Regular cardiac myocyte (primary cell): ENCODE data around the gene SCYGR8. TPM values are rescaled to one million over a fixed set of nuclear protein-coding genes. Genes with fewer than 3 reads are reported as not detected.

ENCODE experiments used
- total RNA-seq: library from RNA; depleted of rRNA; stranded (reverse); fragments of >200 nt; gene quantifications from 2 replicates; pipeline ENCODE4 v1.2.3, GENCODE V29; 2014

SCYGR8 gene, protein sequence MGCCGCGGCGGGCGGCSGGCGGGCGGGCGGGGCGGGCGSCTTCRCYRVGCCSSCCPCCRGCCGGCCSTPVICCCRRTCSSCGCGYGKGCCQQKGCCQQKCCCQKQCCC
- not detected in 2 replicates for total RNA-seq

DNA sequence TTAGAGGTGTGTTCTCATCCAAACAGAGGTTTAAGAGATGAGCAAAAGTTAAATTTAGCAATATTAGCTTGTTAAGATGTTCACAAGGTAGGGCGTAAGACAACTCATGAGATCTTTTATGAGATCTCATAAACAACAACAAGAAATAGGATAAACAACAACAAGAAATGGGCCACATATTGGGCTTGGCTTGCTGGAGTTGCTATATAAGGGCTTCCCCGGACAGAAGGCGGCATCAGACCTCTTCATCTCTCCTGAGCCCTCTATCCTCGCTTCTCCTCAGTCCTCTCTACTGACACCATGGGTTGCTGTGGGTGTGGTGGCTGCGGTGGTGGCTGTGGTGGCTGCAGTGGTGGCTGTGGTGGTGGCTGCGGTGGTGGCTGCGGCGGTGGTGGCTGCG is at the start of gene SCYGR8:
Gene SCYGR8 (plus strand): TSS at position 301 of the 400 bp plus-strand sequence. CDS start 0 bp downstream, at position 301.

DNA sequence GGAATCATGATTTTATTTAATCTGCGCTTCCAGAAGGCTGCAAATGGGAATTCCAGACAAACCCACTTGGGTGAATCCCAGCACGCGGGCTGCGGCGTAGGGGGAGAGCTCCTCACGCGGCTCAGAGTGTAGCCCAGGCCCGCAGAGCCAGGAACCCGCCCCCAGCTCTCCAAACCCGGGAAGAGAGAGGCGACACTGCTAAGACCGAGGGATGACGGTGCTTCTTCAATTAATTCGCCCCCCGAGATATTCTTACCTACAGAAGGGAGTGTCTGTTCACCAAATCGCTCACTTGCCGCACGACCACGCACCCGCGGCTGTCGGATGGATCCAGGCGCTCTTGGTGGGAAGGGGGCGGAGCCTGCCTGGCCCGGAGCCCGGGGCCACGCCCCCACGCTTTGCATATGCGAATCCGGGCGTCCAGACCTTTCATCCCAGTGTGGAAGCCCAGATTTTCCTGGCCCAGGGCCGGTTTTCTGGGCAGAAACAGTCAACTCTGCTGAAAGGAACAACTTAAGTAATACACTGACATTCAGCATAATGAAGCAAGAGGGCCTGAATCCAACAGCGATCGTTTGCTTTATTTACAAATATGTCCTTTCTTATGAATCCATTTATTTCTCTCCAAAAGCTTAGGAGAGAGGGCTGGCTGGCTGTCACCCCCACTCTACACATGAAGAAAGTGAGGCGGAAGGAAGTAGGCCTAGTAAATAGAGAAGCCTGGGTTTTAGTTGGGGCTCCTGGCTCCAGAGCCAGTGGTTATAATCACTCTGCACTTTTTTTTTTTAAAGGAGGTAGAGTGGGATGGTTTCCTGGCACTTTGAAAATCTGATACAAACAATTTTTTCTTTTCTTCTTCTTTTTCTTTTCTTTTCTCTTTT is 27.8 kb upstream of the SCYGR8 start, which contains the start of gene SLC19A3:
Gene SLC19A3 (minus strand): TSS at position 342 of the 881 bp plus-strand sequence. CDS start 15,710 bp downstream, outside the sequence.

DNA sequence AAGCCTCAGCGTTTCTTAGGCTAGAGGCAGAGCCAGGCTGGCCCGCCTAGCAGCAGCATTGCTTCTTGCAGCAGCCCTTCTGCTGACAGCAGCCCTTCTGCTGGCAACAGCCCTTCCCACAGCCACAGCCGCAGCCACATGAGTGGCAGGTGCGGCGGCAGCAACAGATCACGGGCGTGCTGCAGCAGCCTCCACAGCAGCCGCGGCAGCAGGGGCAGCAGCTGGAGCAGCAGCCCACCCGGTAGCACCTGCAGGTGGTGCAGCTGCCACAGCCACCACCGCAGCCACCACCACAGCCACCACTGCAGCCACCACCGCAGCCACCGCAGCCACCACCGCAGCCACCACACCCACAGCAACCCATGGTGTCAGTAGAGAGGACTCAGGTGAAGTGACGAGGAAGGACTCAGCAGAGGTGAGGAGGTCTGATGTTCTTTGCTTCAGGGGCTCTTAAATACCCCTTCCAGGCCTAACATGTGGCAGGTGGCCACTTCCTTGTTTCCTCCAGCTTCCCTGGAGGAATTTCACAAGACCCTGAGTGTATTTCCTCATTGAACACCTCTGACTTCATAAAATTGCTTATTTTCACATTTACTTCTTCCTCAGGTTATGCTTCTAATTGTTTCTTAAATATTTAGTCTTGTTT is 21.2 kb upstream of the SCYGR8 start, which contains the start of gene SCYGR6:
Gene SCYGR6 (minus strand): TSS at position 364 of the 646 bp plus-strand sequence. CDS start 0 bp downstream, at position 364.

DNA sequence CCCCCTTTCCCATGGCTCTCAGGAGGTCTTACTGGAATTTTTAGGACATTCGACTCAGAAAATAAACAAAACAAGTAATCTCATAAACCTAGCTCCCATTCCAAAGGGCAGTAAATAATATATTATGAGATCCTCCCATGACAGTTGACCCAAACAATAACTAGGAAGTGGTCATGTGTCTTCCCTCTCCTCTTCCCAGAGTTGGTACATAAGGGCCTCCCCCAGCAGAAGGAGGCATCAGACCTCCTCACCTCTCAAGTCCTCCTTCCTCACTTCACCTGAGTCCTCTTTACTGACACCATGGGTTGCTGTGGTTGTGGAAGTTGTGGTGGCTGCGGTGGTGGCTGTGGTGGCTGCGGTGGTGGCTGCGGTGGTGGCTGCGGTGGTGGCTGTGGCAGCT is 17.7 kb upstream of the SCYGR8 start, which contains the start of gene SCYGR7:
Gene SCYGR7 (plus strand): TSS at position 301 of the 400 bp plus-strand sequence. CDS start 0 bp downstream, at position 301.

Other genes with a start within 250 kb of the SCYGR8 start
- gene SCYGR2, start 147.0 kb upstream of the SCYGR8 start, total RNA-seq: not detected in 2 replicates
- gene SCYGR3, start 131.1 kb upstream of the SCYGR8 start, total RNA-seq: not detected in 2 replicates
- gene SCYGR4, start 128.4 kb upstream of the SCYGR8 start, total RNA-seq: not detected in 2 replicates
- gene SCYGR5, start 79.1 kb upstream of the SCYGR8 start, total RNA-seq: not detected in 2 replicates
- gene SLC19A3, start 27.9 kb upstream of the SCYGR8 start, total RNA-seq: 0.19 and 1.7 TPM in 2 replicates
- not detected in 2 replicates for gene SCYGR6, start 21.1 kb upstream of the SCYGR8 start, total RNA-seq
- gene SCYGR7, start 17.6 kb upstream of the SCYGR8 start, total RNA-seq: not detected in 2 replicates
- 1.3 and 57.5 TPM in 2 replicates for gene CCL20, start 67.9 kb downstream of the SCYGR8 start, total RNA-seq
- 24.2 and 31.6 TPM in 2 replicates for gene DAW1, start 125.7 kb downstream of the SCYGR8 start, total RNA-seq